HG03575 (cell line): Measurements from ENCODE around the gene FUBP3.

Experiments
- ATAC-seq: cut with Tn5 transposase; IDR thresholded peaks from one replicate; pipeline ENCODE4 v1.9.1; 2021; ENCODE audit not compliant: unreplicated experiment, insufficient number of reproducible peaks, low FRiP score; ENCODE audit errors: extremely low read depth

FUBP3 gene, protein sequence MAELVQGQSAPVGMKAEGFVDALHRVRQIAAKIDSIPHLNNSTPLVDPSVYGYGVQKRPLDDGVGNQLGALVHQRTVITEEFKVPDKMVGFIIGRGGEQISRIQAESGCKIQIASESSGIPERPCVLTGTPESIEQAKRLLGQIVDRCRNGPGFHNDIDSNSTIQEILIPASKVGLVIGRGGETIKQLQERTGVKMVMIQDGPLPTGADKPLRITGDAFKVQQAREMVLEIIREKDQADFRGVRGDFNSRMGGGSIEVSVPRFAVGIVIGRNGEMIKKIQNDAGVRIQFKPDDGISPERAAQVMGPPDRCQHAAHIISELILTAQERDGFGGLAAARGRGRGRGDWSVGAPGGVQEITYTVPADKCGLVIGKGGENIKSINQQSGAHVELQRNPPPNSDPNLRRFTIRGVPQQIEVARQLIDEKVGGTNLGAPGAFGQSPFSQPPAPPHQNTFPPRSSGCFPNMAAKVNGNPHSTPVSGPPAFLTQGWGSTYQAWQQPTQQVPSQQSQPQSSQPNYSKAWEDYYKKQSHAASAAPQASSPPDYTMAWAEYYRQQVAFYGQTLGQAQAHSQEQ

GRCh38 chr9:130578865-130579737 lies at the start of gene FUBP3:
TSS of gene FUBP3 (plus strand) at chr9:130579577. CDS start at chr9:130579681, 104 bp downstream.
- no peak for ATAC-seq

DNA sequence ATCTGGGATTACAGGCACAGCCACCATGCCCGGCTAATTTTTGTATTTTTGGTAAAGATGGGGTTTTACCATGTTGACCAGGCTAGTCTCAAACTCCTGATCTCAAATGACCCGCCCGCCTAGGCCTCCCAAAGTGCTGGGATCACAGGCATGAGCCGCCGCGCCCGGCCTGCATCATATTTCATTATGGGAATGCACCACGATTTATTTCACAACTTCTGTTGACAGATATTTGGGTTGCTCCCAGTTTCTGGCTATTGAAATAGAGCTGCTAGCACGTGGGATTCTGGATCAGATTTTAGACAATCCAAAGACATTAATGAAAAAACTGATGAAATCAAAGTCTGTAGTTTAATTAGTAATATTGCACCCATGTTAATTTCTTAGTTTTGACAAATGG lies 48.4 kb upstream of the FUBP3 start:
- no peak for ATAC-seq

GRCh38 chr9:130531670-130532069 lies 47.7 kb upstream of the FUBP3 start:
- no peak for ATAC-seq

- ATAC-seq = no peak
Measured at GRCh38 chr9:130532426-130533080, 46.8 kb upstream of the FUBP3 start.

DNA sequence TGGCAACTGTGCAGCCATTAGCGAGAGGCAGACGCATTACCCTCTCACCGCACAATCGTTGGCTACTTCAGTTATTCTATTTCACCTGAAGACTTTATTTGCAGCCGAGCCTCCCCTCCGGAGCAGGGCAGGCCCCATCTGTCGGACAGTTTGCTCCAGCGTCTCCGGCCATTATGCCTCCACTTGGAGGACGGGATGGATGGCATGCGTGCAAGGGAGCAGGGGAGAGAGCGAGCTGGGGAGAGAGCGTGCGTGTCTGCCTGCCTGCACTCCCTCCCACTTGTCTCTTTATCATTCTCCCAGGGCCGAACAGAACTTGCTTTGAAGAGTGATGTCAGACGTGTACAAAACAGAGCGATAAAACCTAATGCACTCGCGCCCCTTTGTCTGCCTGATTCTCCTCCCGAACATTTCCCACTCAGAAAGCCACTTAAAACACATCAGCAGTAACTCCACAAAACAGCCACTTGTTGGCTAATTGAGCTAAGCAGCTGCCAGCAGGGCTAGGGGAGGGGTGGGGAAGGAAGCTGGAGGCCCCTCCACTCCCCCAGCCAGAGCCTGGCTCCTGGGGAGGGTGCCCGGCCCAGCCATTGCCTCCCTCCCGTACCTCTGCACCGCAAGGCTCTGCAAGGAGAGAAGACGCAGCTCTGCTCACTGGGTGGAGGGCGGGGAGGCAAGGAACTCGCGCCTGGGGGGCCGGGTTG lies 43.4 kb upstream of the FUBP3 start:
- ATAC-seq = no peak

- ATAC-seq = no peak
Measured at GRCh38 chr9:130536701-130537107, 42.7 kb upstream of the FUBP3 start.

DNA sequence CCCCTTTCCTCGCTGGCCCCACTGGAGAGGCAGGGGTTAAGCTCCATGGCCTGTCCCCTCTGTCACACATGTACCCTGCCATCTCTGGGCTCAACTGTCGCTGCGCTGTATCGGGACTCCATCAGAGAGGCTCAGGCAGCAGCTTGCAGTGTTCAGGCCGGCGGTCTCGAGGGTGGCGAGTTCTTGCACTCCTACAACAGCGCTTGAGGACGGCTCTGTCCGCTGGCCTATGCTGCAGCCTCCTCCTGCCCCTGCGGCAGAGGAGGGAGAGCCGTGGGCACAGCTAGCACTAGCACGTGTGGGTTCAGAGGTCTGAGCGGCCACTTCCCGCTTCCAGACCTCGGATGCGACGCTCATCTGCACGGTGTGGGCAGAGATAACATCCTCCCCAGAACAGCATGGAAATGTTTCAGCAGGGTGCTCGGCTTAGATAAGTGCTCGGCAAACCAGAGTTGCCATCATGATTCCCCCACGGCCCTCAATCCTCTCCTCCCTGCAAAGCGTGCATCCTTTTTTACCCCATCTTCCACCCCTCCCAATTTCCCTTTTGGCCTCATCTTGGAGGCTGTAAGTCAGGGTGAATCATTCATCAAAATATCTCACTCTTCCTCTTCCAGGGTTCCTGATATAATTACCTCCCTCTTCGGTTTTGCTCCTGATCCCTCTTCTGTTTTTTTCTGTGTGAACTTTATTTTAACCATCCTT lies 41.9 kb upstream of the FUBP3 start:
- no peak for ATAC-seq

GRCh38 chr9:130539420-130540223 lies 39.8 kb upstream of the FUBP3 start:
- no peak for ATAC-seq

DNA sequence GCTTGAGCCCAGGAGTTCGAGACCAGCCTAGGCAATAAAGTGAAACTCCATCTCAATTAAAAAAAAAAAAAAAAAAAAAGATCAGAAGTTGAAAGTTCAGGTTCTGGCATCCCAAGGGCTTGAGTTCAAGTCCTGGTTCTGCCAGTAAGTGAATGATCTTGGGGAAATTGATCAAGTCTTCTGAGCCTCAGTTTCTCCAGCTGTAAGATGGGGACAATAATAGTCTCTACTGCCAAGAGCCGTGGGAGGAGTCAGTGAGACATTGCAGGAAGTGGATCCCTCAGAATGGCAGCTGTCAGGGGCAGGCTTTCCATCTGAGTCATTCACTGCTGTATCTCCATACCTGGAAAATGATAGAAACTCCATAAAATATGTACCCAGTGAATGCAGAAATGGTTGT lies 37.8 kb upstream of the FUBP3 start:
- ATAC-seq = no peak

GRCh38 chr9:130542038-130542437 lies 37.3 kb upstream of the FUBP3 start:
- ATAC-seq = no peak

GRCh38 chr9:130542457-130543228 lies 36.7 kb upstream of the FUBP3 start:
- no peak for ATAC-seq

- ATAC-seq = no peak
Measured at GRCh38 chr9:130543368-130543767, 36.0 kb upstream of the FUBP3 start.

DNA sequence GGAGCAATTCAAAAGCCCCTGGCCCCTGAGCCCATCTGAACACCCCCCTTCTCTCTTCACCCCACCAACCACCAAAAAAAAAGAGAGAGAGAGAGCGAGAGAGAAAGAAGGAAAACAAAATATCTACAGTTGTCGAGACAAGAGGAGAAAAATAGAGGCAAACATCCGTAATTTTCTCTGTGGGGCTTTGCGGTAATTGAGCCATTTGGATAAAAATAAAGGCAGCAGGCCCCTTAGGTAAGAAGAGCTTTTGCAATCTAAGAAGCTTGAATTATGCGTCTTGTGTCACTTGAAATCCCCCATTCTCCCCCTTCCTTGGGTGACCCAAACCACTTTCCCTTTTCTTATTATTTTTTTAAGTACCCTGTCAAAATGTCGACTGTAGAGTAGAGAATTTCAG lies 35.5 kb upstream of the FUBP3 start:
- ATAC-seq = no peak

DNA sequence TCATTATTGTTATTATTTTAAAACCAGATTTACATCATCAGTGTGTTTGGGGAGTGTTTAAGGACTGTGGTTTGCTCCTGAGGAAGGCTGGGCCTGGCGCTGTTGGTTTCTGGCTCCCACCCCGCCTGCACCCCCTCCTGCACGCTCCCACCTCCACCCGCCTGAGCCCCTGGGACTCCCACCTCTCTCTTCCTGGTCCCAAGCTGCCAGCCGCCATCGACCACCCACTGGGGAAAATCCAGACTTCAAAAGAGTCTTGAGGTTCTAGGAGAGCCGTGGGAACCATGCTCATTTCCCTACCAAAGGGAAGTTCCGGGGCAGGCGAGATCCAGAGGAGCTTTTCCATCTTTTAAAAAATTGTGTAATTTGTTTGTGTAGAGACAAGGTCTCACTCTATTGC lies 35.0 kb upstream of the FUBP3 start:
- ATAC-seq = no peak

- no peak for ATAC-seq
Measured at GRCh38 chr9:130548103-130548502, 31.3 kb upstream of the FUBP3 start.

DNA sequence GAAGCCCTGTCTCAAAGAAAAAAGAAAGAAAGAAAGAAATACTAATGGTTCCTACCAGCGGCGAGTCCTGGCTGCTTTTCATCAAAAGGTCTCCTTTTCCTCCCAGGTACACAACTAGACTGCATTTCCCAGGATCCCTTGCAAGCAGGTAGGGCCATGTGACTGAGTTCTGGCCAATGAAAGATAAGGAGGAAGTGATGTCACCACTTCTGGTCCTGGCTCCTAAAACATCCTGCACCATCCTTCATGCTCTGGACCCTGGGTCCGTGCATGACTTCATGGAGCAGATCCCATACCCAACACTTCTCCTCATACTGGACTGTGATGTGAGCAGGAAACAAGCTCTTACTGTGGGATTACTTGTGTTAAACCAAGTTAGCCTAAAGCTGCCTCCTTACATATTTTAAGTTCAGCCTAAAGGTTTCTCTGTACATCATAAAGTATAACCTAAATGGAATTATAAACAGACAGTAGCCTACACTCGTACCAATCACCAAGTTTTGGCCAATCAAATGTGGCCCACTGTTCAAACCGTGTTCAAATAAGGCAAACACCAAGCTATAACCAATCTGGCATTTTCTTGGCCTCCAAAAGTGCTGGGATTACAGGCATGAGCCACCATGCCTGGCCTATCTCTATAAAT lies 30.2 kb upstream of the FUBP3 start:
- ATAC-seq = no peak
